ENCODE measurements around the gene TCN2.
A peak's percentile ranks its signal among the peaks of the same experiment; 100 is the strongest.
"Not testable (repeated sequence)": the region's sequence is repeated elsewhere in the genome, so short reads cannot be mapped to it uniquely, and the experiment has no call there.

Gene TCN2

DNA sequence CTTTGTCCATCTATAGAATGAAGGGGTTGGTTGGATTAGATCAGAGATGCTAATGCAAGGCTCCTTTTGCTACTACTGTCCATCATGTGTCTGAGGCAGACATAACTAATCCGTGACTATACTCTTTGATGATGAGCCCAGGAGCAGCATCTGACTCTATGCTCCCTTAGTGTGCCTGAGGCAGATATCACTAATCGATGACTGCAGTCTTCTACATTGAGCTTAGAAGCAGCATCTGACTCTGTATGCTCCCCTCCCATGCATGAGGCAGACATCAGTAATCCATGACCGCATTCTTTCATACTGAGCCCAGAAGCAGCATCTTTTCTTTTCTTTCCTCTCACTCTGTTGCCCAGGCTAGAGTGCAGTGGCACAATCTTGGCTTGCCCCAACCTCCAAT lies 4.2 kb downstream of the TCN2 start:
- DNase-seq = no peak

DNA sequence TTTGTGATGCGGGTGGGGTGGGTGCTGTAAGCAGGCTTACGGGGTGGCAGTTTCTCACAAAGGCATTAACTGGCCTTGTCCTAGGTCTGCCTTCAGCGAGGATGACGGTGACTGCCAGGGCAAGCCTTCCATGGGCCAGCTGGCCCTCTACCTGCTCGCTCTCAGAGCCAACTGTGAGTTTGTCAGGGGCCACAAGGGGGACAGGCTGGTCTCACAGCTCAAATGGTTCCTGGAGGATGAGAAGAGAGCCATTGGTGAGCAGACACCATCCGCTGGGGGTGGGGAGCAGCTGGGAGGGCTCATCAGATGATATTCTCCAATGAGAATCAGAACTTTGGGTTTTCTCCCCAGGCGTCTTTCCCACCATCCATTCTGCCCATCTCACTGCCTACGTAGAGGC lies 5.8 kb downstream of the TCN2 start:
- no peak for DNase-seq

DNA sequence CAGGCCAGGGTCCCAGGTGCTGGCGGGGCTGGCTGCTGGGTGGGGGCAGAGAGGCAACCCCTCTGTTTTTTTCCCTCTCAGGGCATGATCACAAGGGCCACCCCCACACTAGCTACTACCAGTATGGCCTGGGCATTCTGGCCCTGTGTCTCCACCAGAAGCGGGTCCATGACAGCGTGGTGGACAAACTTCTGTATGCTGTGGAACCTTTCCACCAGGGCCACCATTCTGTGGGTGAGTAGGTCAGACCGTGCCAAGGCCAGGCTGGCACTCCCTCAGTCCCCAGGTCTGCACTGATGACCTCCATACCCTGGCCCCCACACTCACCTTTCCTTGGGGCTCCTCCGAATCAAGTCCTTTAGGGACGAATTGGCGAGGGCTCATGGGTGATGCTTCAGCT lies 7.3 kb downstream of the TCN2 start:
- no peak for DNase-seq

DNA sequence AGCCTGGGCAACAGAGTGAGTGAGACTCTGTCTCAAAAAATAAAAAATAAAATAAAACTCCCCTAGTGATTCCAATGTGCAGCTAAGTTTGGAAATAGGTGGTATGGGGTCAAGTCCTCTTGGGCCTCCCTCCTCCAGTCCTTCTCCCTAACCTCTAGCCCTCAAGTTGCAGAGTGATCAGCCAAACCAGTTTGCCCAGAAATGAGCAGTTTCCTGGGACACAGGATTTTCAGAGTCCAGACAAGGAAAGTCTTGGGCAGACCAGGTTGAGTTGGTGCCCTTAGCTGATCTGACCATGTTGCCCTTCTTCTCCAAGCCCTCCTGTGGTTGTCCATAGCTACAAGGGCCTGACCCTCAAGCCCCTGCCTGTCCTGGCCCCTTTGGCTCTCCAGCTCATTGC lies 7.9 kb downstream of the TCN2 start:
- DNase-seq = no peak

DNA sequence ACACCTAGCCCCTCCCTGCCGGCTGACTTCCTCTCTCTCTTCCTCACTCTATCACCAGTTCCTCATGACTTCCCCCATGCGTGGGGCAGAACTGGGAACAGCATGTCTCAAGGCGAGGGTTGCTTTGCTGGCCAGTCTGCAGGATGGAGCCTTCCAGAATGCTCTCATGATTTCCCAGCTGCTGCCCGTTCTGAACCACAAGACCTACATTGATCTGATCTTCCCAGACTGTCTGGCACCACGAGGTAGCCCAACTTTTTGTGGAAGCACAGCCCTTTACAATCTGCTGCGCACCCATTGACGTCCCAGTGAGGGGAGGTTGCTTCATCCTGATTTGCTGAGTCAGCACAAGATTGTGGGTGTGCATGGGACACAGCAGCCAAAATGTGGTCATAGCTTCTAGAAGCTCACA lies 8.6 kb downstream of the TCN2 start:
- no peak for DNase-seq

DNA sequence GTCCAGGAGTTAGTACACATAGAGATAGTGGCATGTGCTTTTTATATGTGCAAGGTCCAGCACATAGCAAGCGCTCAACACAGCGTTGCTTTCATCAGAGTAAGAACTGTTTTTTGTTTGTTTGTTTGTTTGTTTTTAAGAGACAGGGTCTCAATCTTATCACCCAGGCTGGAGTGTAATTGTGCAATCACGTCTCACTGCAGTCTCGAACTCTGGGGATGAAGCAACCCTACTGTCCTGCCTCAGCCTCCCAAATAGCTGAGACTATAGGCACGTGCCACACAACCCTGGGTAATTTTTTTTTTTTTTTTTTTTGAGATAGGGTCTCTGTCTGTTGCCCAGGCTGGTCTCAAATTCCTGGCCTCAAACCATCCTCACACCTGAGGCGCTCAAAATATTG lies 10.8 kb downstream of the TCN2 start:
- DNase-seq = no peak

DNA sequence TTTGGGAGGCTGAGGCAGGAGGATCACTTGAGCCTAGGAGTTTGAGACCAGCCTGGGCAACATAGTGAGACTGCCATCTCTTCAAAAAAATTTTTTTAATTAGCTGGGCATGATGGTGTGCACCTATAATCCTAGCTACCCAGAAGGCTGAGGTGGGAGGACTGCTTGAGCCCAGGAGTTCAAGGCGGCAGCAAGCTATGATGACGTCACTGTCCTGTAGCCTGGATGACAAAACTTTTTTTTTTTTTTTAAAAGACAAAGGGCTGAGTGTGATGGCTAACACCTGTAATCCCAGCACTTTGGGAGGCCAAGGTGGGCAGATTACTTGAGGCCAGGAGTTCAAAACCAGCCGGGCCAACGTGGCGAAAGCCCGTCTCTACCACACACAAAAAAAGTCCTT lies 12.9 kb downstream of the TCN2 start:
- DNase-seq = not testable (repeated sequence)

DNA sequence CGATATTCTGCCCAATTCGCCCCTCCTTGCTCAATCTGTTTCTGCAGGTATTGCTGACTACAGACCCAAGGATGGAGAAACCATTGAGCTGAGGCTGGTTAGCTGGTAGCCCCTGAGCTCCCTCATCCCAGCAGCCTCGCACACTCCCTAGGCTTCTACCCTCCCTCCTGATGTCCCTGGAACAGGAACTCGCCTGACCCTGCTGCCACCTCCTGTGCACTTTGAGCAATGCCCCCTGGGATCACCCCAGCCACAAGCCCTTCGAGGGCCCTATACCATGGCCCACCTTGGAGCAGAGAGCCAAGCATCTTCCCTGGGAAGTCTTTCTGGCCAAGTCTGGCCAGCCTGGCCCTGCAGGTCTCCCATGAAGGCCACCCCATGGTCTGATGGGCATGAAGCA lies 19.4 kb downstream of the TCN2 start:
- no peak for DNase-seq

DNA sequence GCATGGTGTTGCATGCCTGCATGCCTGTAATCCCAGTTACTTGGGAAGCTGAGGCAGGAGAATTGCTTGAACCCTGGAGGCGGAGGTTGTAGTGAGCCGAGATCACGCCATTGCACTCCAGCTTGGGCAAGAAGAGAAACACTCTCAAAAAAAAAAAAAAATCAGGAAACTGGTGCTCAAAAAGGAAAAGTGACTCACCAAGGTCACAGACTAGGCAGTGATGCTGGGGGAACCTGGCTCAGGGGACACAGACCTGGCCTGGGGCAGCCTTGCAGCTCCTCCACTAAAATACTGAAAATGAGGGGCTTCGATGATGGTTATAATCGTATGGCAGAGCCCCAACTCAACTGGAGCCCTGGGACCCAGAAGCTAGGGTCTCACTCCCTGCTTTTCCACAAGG lies 20.5 kb downstream of the TCN2 start:
- no peak for DNase-seq

DNA sequence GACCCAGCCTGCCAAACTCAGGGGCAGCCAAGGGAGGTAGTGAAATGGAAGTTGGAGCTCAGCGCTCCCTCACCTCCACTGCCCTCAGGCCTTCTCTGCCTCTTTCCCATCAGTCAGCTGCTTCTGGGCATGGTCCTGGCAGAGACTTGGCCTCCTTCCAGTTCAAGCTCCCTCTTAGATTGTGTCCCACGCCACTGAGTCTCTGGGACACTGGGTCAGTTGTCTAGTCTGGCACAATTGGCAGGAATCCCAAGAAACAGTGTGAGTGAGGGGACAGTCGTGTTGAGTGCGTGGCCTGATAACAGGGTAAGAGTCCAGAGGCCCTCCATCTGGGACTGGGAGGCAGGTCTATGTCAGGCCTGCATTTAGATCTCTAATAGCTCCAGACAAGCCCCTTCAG lies 21.5 kb downstream of the TCN2 start:
- no peak for DNase-seq

DNA sequence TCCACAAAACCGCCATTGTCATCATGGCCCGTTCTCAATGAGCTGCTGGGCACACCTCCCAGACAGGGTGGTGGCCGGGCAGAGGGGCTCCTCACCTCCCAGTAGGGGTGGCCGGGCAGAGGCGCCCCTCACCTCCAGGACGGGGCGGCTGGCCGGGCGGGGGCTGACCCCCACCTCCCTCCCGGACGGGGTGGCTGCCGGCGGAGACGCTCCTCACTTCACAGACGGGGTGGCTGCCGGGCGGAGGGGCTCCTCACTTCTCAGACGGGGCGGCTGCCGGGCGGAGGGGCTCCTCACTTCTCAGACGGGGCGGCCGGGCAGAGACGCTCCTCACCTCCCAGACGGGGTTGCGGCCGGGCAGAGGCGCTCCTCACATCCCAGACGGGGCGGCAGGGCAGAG lies 24.5 kb downstream of the TCN2 start:
- DNase-seq = not testable (repeated sequence)

DNA sequence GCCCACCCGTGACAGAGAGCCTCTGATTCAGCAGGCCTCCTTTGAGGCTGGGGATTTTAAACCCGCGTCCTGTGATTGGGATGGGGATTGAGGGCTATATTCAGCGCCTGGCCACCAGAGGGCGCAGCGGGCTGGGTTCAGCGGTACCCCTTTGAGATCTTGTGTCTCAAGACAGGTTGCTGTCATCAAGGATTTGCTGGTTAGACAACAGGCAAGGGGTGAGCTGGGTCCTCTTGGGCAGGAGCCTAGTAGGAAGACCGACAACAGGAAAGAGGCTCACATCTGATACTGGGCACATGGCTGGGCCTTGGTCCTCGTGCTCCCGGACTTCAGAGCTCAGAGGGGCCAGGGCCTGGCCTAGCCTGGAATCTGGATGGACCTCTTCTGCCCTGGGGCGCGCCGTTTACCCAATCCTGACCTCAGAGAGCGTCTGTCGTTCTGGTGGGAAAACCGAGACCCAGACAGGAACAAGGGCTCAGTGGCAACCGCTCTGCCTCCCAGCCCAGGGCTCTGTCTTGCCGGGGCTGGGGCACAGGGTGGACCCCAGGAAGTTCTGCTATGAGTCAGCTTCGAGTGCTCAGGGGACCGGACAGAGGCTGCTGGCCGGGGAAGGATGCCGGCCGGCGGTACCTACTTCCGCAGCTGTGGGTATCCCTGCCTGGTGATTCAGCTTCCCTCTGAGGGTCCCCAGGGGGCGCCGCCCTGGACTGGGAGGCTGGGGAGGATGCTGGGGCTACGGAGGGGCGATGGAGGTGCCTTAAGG lies 27.7 kb downstream of the TCN2 start:
- peak; percentile 70 for DNase-seq

DNA sequence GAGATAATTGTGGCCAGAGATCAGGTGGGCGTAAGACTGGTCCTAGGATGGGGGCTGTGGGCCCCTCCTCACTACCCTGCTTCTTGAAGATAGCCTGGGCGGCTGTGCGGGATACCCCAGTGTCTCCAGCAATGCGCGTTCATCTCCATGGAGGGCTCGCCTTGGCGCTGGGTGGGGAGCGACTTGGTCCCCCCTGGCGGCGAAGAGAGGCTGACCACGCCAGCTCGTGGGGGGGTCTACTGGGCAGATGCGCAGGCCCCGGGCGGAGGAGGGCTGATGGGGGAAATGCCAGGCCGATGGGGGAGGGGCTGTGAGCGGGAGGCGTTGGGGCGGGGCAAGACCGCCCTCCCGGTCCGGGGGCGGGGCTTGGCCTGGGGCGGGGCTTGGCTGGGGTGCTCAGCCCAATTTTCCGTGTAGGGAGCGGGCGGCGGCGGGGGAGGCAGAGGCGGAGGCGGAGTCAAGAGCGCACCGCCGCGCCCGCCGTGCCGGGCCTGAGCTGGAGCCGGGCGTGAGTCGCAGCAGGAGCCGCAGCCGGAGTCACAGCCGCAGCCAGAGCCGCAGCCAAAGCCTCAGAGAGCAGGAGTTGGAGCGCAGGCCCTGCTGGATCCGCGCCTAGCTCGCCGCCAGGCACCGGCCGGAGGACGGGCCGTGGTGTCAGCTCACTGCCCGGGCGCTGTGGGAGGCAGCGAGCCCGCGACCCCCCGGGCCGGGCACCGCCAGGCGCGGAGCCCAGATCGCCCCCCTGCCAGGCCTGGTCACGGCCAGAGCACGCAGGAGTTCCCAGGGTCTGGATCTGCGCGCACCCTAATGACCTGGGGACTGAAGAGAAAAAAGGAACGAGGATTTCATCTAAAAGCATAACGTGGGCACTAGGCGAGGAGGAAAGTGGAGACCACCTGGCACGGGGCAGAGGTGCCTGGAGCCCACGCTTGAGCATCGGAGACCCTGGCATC lies 28.6 kb downstream of the TCN2 start, which contains the start of gene SLC35E4:
SLC35E4 (plus strand) TSS at position 509 of the 953 bp plus-strand sequence. CDS start 670 bp downstream, outside the sequence.
- peak; percentile 85 for DNase-seq

DNA sequence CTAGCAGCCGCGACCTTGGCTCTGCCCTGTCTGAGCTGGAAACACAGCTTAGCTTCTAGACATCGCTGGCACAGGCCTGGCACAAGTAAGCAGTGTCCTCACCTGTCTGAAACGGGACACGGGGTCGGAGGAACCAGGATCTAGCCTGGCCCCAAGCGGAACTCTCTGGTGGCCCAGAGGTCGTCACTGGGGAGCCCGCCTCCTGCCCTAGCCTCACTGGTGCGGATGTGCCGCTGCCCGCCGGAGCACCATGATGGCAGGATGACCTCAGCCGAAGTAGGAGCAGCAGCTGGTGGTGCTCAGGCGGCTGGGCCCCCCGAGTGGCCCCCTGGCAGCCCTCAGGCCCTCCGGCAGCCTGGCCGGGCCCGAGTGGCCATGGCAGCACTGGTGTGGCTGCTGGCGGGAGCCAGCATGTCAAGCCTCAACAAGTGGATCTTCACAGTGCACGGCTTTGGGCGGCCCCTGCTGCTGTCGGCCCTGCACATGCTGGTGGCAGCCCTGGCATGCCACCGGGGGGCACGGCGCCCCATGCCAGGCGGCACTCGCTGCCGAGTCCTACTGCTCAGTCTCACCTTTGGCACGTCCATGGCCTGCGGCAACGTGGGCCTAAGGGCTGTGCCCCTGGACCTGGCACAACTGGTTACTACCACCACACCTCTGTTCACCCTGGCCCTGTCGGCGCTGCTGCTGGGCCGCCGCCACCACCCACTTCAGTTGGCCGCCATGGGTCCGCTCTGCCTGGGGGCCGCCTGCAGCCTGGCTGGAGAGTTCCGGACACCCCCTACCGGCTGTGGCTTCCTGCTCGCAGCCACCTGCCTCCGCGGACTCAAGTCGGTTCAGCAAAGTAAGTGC lies 29.5 kb downstream of the TCN2 start:
- DNase-seq = no peak

DNA sequence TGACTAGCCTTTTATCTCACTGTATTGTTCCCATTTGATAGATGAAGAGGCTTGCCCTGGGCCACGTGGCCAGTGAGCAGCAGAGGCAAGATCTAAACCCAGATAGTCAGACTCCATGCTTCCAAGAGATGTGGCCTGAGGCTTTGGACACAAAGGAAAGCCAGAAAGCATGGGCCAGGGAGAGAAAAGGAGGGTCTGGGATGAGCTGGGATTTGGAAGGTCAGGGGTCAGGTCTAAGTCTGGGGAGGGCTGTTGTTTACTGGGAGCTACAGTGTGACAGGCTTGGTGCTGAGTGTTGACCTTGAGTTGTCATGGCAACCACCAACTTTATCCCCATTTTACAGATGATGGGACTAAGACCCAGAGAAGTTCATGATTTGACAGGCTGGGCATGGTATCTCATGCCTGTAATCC lies 30.7 kb downstream of the TCN2 start:
- no peak for DNase-seq

DNA sequence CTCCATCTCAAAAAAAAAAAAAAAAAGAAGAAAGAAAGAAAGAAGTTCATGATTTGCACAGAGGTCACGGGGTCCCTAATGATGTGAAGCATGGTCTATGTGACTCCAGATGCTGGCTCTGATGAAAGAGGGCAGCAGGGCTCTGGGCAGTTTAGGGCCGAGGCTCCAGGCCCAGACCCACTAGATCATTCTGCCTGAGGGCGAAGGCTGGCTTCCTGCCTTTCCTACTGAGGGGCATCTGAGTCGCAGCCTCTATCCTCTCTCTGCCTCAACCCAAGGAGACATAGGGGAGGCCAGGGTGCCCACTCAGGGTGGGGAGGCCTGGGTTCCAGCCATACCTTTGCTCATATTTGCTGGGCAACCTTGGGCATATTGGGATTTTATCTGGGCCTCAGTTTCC lies 33.4 kb downstream of the TCN2 start:
- no peak for DNase-seq

DNA sequence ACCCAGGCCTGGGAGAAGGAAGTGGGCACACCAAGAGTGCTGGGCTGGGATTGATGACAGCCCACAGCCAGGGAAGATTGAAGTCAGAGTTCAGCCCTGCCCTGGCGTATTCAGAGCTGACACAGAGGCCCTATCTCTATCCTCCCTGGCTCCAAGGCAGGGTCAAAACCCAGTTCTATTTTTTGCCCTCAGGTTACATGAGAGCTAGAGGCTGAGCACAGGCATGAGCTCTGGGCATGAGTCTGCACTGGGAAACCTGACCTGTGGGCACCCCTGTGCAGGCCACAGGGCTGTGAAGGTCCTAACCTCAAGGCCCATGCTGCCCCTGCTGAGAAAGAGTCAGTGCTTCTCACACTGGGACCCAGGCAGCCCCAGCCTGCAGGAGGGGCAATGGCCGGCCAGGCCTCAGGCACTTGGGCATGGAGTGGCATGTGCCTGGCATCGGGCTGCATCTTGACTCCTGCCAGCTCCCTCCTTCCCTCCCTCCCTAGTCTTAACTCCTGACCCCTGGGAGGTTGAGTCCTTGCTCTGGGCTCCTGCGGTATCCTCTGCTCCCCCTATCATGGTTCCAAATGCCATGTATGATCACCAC lies 34.0 kb downstream of the TCN2 start:
- no peak for DNase-seq

DNA sequence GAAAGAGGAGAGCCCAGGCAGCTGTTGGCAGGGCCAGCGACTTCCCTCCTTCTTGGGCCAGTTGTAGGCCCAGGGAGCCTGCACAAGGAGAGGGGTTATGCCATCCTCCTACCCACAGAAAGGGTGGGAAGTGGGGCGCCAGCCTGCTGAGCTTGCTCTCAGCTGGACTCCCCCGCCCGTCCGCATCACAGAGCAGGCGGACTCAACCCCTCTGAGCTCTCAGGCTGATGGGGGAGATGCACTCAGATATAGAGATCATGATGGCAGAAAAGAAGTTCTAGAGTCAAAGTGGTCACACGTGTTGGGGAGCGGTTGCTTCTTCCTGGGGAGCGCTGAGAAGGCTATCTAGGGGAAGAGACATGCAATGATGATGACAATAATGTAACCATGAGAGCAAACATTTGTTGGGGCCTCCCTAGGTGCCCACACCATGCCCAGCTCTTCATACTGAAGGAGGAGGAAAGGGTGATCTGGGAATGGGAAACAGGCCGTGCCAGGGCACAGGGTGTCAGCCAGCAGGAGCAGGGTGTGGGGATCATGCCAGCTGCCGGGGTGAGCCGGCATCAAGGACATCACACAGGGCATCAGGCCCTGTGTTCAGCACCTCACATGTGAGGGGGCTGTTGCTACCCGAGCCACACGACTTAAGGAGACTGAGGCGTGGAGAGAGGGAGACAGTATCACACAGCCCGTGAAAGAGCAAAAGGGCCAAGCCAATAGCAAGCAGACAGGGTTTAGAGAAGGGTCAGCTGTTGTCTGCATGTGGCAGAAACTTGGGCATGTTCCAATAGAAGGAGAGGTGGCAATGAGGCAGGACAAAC lies 36.3 kb downstream of the TCN2 start:
- DNase-seq = no peak

DNA sequence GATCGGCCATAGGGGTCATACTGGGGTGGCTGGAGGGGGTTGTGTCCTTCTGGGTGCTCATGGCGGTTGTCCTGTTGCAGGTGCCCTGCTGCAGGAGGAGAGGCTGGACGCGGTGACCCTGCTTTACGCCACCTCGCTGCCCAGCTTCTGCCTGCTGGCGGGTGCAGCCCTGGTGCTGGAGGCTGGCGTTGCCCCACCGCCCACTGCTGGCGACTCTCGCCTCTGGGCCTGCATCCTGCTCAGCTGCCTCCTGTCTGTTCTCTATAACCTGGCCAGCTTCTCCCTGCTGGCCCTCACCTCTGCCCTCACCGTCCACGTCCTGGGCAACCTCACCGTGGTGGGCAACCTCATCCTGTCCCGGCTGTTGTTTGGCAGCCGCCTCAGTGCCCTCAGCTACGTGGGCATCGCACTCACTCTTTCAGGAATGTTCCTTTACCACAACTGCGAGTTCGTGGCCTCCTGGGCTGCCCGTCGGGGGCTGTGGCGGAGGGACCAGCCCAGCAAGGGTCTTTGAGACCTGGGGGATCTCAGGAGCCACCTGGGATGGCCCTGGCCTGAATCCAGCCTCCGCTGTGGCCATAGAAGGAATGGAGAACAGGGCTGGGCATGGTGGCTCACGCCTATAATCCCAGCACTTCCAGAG lies 39.7 kb downstream of the TCN2 start:
- DNase-seq = no peak

DNA sequence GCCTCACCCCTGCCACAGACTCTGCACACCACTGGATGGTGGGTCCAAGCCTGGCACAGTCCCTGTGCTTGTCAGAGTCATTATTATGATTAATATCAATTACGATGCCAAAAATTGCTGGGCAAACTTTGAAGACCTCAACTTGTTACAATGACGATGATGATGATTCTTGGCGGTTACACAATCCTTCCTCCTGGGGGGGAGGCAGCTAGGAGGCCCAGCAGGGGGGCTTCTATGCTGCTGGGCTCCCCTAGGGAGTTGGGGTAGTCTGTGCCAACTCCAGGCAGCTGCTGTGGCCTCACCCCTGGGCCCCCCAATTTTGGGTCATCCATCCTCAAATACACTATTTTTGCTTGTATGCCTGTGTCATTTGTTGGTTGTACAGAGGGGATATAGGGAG lies 40.6 kb downstream of the TCN2 start:
- DNase-seq = no peak

DNA sequence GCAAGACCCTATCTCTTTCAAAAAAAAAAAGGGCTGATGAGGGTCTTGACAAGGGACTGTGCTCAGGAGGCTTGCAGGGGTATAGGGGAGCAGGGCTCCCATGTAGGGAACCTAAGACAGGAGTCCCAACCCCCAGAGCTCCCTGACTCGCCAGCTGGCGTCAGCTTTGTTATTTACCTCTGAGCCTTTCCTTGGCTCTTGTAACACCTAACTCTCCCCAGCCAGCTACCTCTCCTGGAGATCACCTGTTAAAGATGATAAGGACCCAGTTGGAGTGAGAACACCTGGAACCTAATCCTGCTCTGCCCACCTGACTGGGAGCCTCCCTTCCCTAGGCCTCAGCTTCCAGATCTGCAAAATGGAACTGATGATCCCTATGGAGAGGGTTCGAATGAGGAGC lies 41.9 kb downstream of the TCN2 start:
- DNase-seq = no peak

Measured in COR-L47 (cell line).